ENCODE data around the gene LRRC55.

LRRC55 gene

DNA sequence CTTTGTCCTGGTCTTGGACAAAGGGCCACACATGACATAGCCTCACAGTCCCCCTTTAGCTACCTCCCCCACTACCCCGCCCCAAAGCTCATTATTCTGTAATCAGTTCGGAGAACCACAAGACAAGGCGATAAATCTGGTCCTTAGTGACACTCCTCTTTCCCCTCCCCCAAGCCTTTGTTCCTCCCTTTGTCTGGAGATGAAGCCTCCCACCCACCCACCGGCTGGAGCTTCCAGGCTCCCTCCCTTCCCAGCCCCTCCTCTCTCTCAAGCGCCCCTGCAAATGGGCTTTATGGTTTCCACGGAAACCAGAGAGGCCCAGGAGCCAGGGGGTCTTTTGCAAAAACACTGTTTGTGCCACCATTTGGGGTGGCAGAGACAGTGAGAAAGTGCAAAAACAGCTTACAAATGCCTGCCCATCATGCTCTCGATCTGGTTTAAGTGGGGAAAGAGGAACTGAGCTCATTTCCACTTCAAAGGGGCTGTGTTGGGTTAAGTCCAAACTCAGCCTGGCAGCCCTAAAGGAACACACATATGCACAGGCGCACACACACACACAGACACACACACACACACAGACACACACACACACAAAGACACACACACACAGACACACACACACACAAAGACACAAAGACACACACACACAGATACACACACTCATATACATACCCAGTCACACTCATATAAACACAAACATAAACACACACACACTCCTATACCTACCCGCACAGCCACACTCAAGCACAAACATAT lies 31.8 kb downstream of the LRRC55 start:
- Histone ChIP-seq H3K4me3 (ENCODE audit: insufficient read depth in 1 of 2, low read depth in 1 of 2, low read length in 2 of 2) (no peak overlapping the region), H2AFZ (ENCODE audit: low read depth, low read length) (no peak overlapping the region), H3K9me3 (ENCODE audit: control insufficient read depth, low read length) (no peaks in the 10 kb centered on the region), H3K4me2 (ENCODE audit: low read length, poor library complexity, severe bottlenecking) (no peak overlapping the region), H3K14ac (ENCODE audit: low read length in 2 of 2) (peak overlapping the region in 1 of 2 experiments; percentile 13), H3K4me1 (ENCODE audit: control insufficient read depth, insufficient read depth, low read depth, low read length) (peaks cover 8% of the 10 kb centered on the region), H3K18ac (ENCODE audit: low read depth in 1 of 2, low read length in 2 of 2) (peak overlapping the region; percentile 29 to 62), H4K8ac (ENCODE audit: low read length) (peak overlapping the region; percentile 0), H3K27me3 (ENCODE audit: control insufficient read depth in 1 of 2, insufficient read depth in 1 of 2, low read length in 2 of 2) (no peaks in the 10 kb centered on the region), H2BK5ac (ENCODE audit: low read depth, low read length, poor library complexity, severe bottlenecking) (no peak overlapping the region), H2BK120ac (ENCODE audit: low read depth, low read length) (peak overlapping the region; percentile 71), H3K36me3 (ENCODE audit: control insufficient read depth in 1 of 2, insufficient read depth in 2 of 2, low read depth in 1 of 2, low read length in 2 of 2) (no peaks in the 10 kb centered on the region), H3K27ac (ENCODE audit: low read length, poor library complexity, severe bottlenecking) (no peak overlapping the region), H4K91ac (ENCODE audit: low read length) (peak overlapping the region; percentile 47), H3K23ac (ENCODE audit: low read length in 2 of 2) (no peak overlapping the region), H3K79me1 (replicated peaks; ENCODE audit: low read length, poor library complexity, severe bottlenecking) (no peaks in the 10 kb centered on the region), H2BK15ac (ENCODE audit: low read depth, poor library complexity, severe bottlenecking) (no peak overlapping the region), H3K9ac (ENCODE audit: low read length) (no peak overlapping the region), H3K4ac (ENCODE audit: low read depth in 1 of 2, low read length in 2 of 2) (no peak overlapping the region), H2AK5ac (ENCODE audit: low read length, severe bottlenecking) (no peak overlapping the region), H2BK12ac (ENCODE audit: low read length in 2 of 2) (peak overlapping the region in 1 of 2 experiments; percentile 17)
- peak; percentile 10 for DNase-seq
- 23% methylated on average over 8 of the region's 9 CpGs for WGBS

DNA sequence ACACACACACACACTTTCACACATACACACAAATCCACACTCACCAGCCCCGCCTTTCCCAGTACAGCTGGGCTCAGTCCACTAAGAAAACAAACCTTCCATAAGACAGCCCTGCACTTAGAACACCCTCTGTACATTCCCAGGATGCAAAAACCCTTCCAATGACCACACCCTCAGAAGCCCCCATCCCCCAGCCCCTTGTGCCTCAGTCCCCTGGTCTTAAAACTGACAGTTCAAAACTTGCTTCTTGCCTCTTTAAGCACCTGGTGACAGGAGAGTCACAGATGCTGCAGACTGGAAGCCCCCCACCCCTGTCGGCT lies 32.3 kb downstream of the LRRC55 start:
- Histone ChIP-seq H2AFZ (ENCODE audit: low read depth, low read length) (peak overlapping the region; percentile 1), H2BK12ac (ENCODE audit: low read length in 2 of 2) (no peak overlapping the region), H3K4ac (ENCODE audit: low read depth in 1 of 2, low read length in 2 of 2) (no peak overlapping the region), H3K18ac (ENCODE audit: low read depth in 1 of 2, low read length in 2 of 2) (no peak overlapping the region), H3K9me3 (ENCODE audit: control insufficient read depth, low read length) (no peaks in the 10 kb centered on the region), H2BK5ac (ENCODE audit: low read depth, low read length, poor library complexity, severe bottlenecking) (no peak overlapping the region), H3K9ac (ENCODE audit: low read length) (no peak overlapping the region), H3K79me1 (replicated peaks; ENCODE audit: low read length, poor library complexity, severe bottlenecking) (no peaks in the 10 kb centered on the region), H3K4me2 (ENCODE audit: low read length, poor library complexity, severe bottlenecking) (no peak overlapping the region), H2BK120ac (ENCODE audit: low read depth, low read length) (no peak overlapping the region), H3K23ac (ENCODE audit: low read length in 2 of 2) (no peak overlapping the region), H2AK5ac (ENCODE audit: low read length, severe bottlenecking) (no peak overlapping the region), H3K4me1 (ENCODE audit: control insufficient read depth, insufficient read depth, low read depth, low read length) (peaks cover 8% of the 10 kb centered on the region), H3K14ac (ENCODE audit: low read length in 2 of 2) (peak overlapping the region in 1 of 2 experiments; percentile 13), H4K91ac (ENCODE audit: low read length) (no peak overlapping the region), H3K36me3 (ENCODE audit: control insufficient read depth in 1 of 2, insufficient read depth in 2 of 2, low read depth in 1 of 2, low read length in 2 of 2) (no peaks in the 10 kb centered on the region), H2BK15ac (ENCODE audit: low read depth, poor library complexity, severe bottlenecking) (no peak overlapping the region), H3K27me3 (ENCODE audit: control insufficient read depth in 1 of 2, insufficient read depth in 1 of 2, low read length in 2 of 2) (no peaks in the 10 kb centered on the region), H3K4me3 (ENCODE audit: insufficient read depth in 1 of 2, low read depth in 1 of 2, low read length in 2 of 2) (no peak overlapping the region), H4K8ac (ENCODE audit: low read length) (peak overlapping the region; percentile 12), H3K27ac (ENCODE audit: low read length, poor library complexity, severe bottlenecking) (no peak overlapping the region)
- 76% methylated on average over 2 of the region's 2 CpGs for WGBS
- peak; percentile 10 for DNase-seq

DNA sequence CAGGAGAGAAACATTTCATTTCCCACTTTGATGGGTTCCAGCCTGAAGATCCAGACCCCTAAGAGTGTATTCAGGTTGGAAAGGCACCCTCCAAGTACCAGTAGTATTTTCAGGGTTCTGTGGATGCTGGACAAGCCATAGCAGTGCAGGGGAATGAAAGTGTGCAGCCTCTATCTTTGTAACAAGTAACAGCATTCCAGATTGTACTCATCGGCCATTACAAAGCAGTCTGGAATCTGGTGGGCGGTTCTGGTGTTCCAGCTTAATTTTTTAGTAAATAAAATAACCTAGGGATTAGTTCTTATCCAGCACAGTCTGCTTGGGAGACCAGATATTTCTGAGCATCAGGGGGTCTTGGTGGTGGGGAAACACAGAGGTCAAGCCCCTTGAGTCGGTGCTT lies 32.7 kb downstream of the LRRC55 start:
- Histone ChIP-seq H2AFZ (ENCODE audit: low read depth, low read length) (peak overlapping the region; percentile 1), H2AK5ac (ENCODE audit: low read length, severe bottlenecking) (no peak overlapping the region), H2BK5ac (ENCODE audit: low read depth, low read length, poor library complexity, severe bottlenecking) (no peak overlapping the region), H3K4me1 (ENCODE audit: control insufficient read depth, insufficient read depth, low read depth, low read length) (peaks cover 8% of the 10 kb centered on the region), H3K14ac (ENCODE audit: low read length in 2 of 2) (no peak overlapping the region), H3K9ac (ENCODE audit: low read length) (peak overlapping the region; percentile 32), H3K9me3 (ENCODE audit: control insufficient read depth, low read length) (no peaks in the 10 kb centered on the region), H4K8ac (ENCODE audit: low read length) (no peak overlapping the region), H3K18ac (ENCODE audit: low read depth in 1 of 2, low read length in 2 of 2) (no peak overlapping the region), H3K23ac (ENCODE audit: low read length in 2 of 2) (no peak overlapping the region), H2BK120ac (ENCODE audit: low read depth, low read length) (no peak overlapping the region), H3K27ac (ENCODE audit: low read length, poor library complexity, severe bottlenecking) (no peak overlapping the region), H3K27me3 (ENCODE audit: control insufficient read depth in 1 of 2, insufficient read depth in 1 of 2, low read length in 2 of 2) (peaks cover 0 to under 1% of the 10 kb centered on the region in 2 experiments), H3K79me1 (replicated peaks; ENCODE audit: low read length, poor library complexity, severe bottlenecking) (no peaks in the 10 kb centered on the region), H3K36me3 (ENCODE audit: control insufficient read depth in 1 of 2, insufficient read depth in 2 of 2, low read depth in 1 of 2, low read length in 2 of 2) (no peaks in the 10 kb centered on the region), H3K4me3 (ENCODE audit: insufficient read depth in 1 of 2, low read depth in 1 of 2, low read length in 2 of 2) (no peak overlapping the region), H3K4ac (ENCODE audit: low read depth in 1 of 2, low read length in 2 of 2) (no peak overlapping the region), H2BK12ac (ENCODE audit: low read length in 2 of 2) (no peak overlapping the region), H2BK15ac (ENCODE audit: low read depth, poor library complexity, severe bottlenecking) (no peak overlapping the region), H4K91ac (ENCODE audit: low read length) (no peak overlapping the region), H3K4me2 (ENCODE audit: low read length, poor library complexity, severe bottlenecking) (no peak overlapping the region)
- DNase-seq, result peak; percentile 54
- no CpG with 5 or more reads among the region's 3 CpGs for WGBS

DNA sequence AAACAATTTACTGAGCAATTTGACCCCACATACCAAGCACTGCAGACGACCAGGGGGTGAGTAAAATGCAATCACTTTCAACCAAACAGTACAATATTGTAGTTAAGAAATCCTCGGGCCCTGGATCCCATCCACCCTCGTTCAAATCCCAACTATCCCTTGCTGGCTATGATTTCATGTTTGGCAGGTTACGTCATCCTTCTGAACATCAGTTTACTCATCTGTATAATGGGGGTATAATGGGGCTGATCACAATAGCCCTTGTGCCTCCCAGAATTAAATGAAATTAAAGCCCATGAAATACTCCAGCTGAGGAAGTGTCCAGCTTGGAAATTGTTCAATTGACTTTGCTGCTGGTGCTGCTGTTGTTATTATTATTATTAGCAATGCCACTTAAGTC lies 34.7 kb downstream of the LRRC55 start:
- H3K18ac ChIP-seq (ENCODE audit: low read depth in 1 of 2, low read length in 2 of 2), result no peak overlapping the region
- no peak for DNase-seq
- peaks cover 8% of the 10 kb centered on the region for H3K4me1 ChIP-seq (ENCODE audit: control insufficient read depth, insufficient read depth, low read depth, low read length)

More for the DNA sequence above, 34.7 kb downstream of the LRRC55 start:
- H3K4me2 ChIP-seq (ENCODE audit: low read length, poor library complexity, severe bottlenecking), result no peak overlapping the region
- no peak overlapping the region for H3K27ac ChIP-seq (ENCODE audit: low read length, poor library complexity, severe bottlenecking)
- H2AFZ ChIP-seq (ENCODE audit: low read depth, low read length), result no peak overlapping the region
- no peak overlapping the region for H3K23ac ChIP-seq (ENCODE audit: low read length in 2 of 2)
- H3K9ac ChIP-seq (ENCODE audit: low read length), result no peak overlapping the region
- no peak overlapping the region for H2BK15ac ChIP-seq (ENCODE audit: low read depth, poor library complexity, severe bottlenecking)
- no peaks in the 10 kb centered on the region for H3K9me3 ChIP-seq (ENCODE audit: control insufficient read depth, low read length)
- H4K8ac ChIP-seq (ENCODE audit: low read length), result no peak overlapping the region
- no peaks in the 10 kb centered on the region for H3K79me1 ChIP-seq (replicated peaks; ENCODE audit: low read length, poor library complexity, severe bottlenecking)
- no peak overlapping the region for H2AK5ac ChIP-seq (ENCODE audit: low read length, severe bottlenecking)
- H3K14ac ChIP-seq (ENCODE audit: low read length in 2 of 2), result no peak overlapping the region
- no peaks in the 10 kb centered on the region for H3K36me3 ChIP-seq (ENCODE audit: control insufficient read depth in 1 of 2, insufficient read depth in 2 of 2, low read depth in 1 of 2, low read length in 2 of 2)
- WGBS, result 44% methylated on average over 2 of the region's 4 CpGs
- no peak overlapping the region for H3K4ac ChIP-seq (ENCODE audit: low read depth in 1 of 2, low read length in 2 of 2)
- no peak overlapping the region for H2BK12ac ChIP-seq (ENCODE audit: low read length in 2 of 2)
- no peak overlapping the region for H2BK120ac ChIP-seq (ENCODE audit: low read depth, low read length)
- H3K27me3 ChIP-seq (ENCODE audit: control insufficient read depth in 1 of 2, insufficient read depth in 1 of 2, low read length in 2 of 2), result peaks cover 0 to 13% of the 10 kb centered on the region in 2 experiments
- H3K4me3 ChIP-seq (ENCODE audit: insufficient read depth in 1 of 2, low read depth in 1 of 2, low read length in 2 of 2), result no peak overlapping the region
- H2BK5ac ChIP-seq (ENCODE audit: low read depth, low read length, poor library complexity, severe bottlenecking), result no peak overlapping the region
- H4K91ac ChIP-seq (ENCODE audit: low read length), result no peak overlapping the region
